SK-N-SH treated with all-trans-retinoic acid at 6 μM for 48 hours (cell line): ENCODE data around the gene CCDC197.

ENCODE experiments used
- ATAC-seq: fragments of 200-7000 bp; cut with Tn5 transposase; 3 replicates; pipeline ENCODE4 v1.9.1; 2020; ENCODE audit warnings: mild to moderate bottlenecking, moderate library complexity
- ARNTL ChIP-seq: fragments of 450-650 bp; formaldehyde crosslinking; IDR thresholded peaks from 2 replicates; pipeline ENCODE4 v1.5.0; 2020; ENCODE audit warnings: low read depth, mild to moderate bottlenecking, moderate library complexity, borderline replicate concordance
- BACH2 ChIP-seq: fragments of 250-450 bp; sonication (Bioruptor Pico); IDR thresholded peaks from 2 replicates; pipeline ENCODE4 v1.9.0; 2021; ENCODE audit warnings: mild to moderate bottlenecking, borderline replicate concordance
- CSDC2 ChIP-seq: fragments of 250-450 bp; sonication (Bioruptor Pico); IDR thresholded peaks from 2 replicates; pipeline ENCODE4 v1.5.0; 2020; ENCODE audit warnings: mild to moderate bottlenecking, moderate library complexity
- CSRNP3 ChIP-seq: fragments of 250-450 bp; sonication (Bioruptor Pico); IDR thresholded peaks from 2 replicates; pipeline ENCODE4 v1.5.1; 2021; ENCODE audit warnings: mild to moderate bottlenecking, moderate library complexity
- ESRRG ChIP-seq: fragments of 250-450 bp; sonication (Bioruptor Pico); IDR thresholded peaks from 2 replicates; pipeline ENCODE4 v1.6.1; 2021; ENCODE audit warnings: mild to moderate bottlenecking
- GLIS3 ChIP-seq: fragments of 250-450 bp; sonication (Bioruptor Pico); IDR thresholded peaks from 2 replicates; pipeline ENCODE4 v1.5.0; 2020; ENCODE audit warnings: mild to moderate bottlenecking, moderate library complexity
- ISL1 ChIP-seq: fragments of 250-450 bp; sonication (Bioruptor Pico); IDR thresholded peaks from 2 replicates; pipeline ENCODE4 v2.1.2; 2022; ENCODE audit warnings: mild to moderate bottlenecking, moderate library complexity
- OSR1 ChIP-seq: fragments of 250-450 bp; sonication (Bioruptor Pico); IDR thresholded peaks from 2 replicates; pipeline ENCODE4 v1.8.0; 2022; ENCODE audit warnings: moderate library complexity, mild to moderate bottlenecking, inconsistent platforms
- PPARA ChIP-seq: fragments of 250-450 bp; sonication (Bioruptor Pico); IDR thresholded peaks from 2 replicates; pipeline ENCODE4 v1.5.0; 2020; ENCODE audit warnings: mild to moderate bottlenecking, borderline replicate concordance
- RARB ChIP-seq: fragments of 250-450 bp; sonication (Bioruptor Pico); IDR thresholded peaks from 2 replicates; pipeline ENCODE4 v1.8.0; 2021; ENCODE audit warnings: mild to moderate bottlenecking, moderate library complexity
- SNAI2 ChIP-seq: fragments of 250-450 bp; sonication (Bioruptor Pico); IDR thresholded peaks from 2 replicates; pipeline ENCODE4 v1.5.0; 2020; ENCODE audit warnings: mild to moderate bottlenecking, moderate library complexity
- TCF4 ChIP-seq: fragments of 250-450 bp; sonication (Bioruptor Pico); IDR thresholded peaks from 2 replicates; pipeline ENCODE4 v1.8.0; 2021; ENCODE audit warnings: mild to moderate bottlenecking, moderate library complexity, borderline replicate concordance
- TOX ChIP-seq: fragments of 250-450 bp; sonication (Bioruptor Pico); IDR thresholded peaks from 2 replicates; pipeline ENCODE4 v1.8.0; 2021; ENCODE audit warnings: mild to moderate bottlenecking, moderate library complexity, borderline replicate concordance
- TSHZ2 ChIP-seq: fragments of 250-450 bp; sonication (Bioruptor Pico); IDR thresholded peaks from 2 replicates; pipeline ENCODE4 v1.5.0; 2020; ENCODE audit warnings: mild to moderate bottlenecking, moderate library complexity
- ZC3H10 ChIP-seq: fragments of 250-450 bp; sonication (Bioruptor Pico); IDR thresholded peaks from 2 replicates; pipeline ENCODE4 v1.5.1; 2021; ENCODE audit warnings: mild to moderate bottlenecking, moderate library complexity
- ZFP3 ChIP-seq: fragments of 250-450 bp; sonication (Bioruptor Pico); IDR thresholded peaks from 2 replicates; pipeline ENCODE4 v1.5.0; 2020; ENCODE audit warnings: mild to moderate bottlenecking, moderate library complexity
- ZFP30 ChIP-seq: fragments of 450-650 bp; formaldehyde crosslinking; IDR thresholded peaks from 2 replicates; pipeline ENCODE4 v1.5.0; 2022; ENCODE audit warnings: mild to moderate bottlenecking, moderate library complexity
- ZNF565 ChIP-seq: fragments of 450-650 bp; formaldehyde crosslinking; conservative IDR thresholded peaks from 2 replicates; pipeline ENCODE4 v1.5.0; 2020; ENCODE audit warnings: low read depth, mild to moderate bottlenecking, moderate library complexity
- ZNF70 ChIP-seq: fragments of 450-650 bp; formaldehyde crosslinking; IDR thresholded peaks from 2 replicates; pipeline ENCODE4 v1.5.0; 2020; ENCODE audit warnings: mild to moderate bottlenecking, moderate library complexity
- ZNF8 ChIP-seq: fragments of 450-650 bp; formaldehyde crosslinking; IDR thresholded peaks from 2 replicates; pipeline ENCODE4 v1.5.0; 2020; ENCODE audit warnings: mild to moderate bottlenecking, moderate library complexity
- TF ChIP-seq, protein P1 (sequence below): fragments of 250-450 bp; sonication (Bioruptor Pico); IDR thresholded peaks from 2 replicates; pipeline ENCODE4 v1.5.1; 2020; ENCODE audit warnings: low read depth, mild to moderate bottlenecking, moderate library complexity
- TF ChIP-seq, protein P2 (sequence below): fragments of 250-450 bp; sonication (Bioruptor Pico); IDR thresholded peaks from 2 replicates; pipeline ENCODE4 v1.8.0; 2021; ENCODE audit warnings: low read depth, mild to moderate bottlenecking, moderate library complexity, borderline replicate concordance
- TF ChIP-seq, protein P3 (sequence below): fragments of 250-450 bp; sonication (Bioruptor Pico); IDR thresholded peaks from 2 replicates; pipeline ENCODE4 v1.8.0; 2020; ENCODE audit warnings: mild to moderate bottlenecking, moderate library complexity, borderline replicate concordance

CCDC197 gene

GRCh38 chr14:93950948-93951634, 46.0 kb upstream of the CCDC197 start:
- TF ChIP-seq PPARA (CRISPR knock-in tag) (no peak), OSR1 (CRISPR knock-in tag) (no peak), ZC3H10 (CRISPR knock-in tag) (no peak), SNAI2 (no peak), TSHZ2 (CRISPR knock-in tag) (no peak), ISL1 (no peak), TOX (no peak), GLIS3 (CRISPR knock-in tag) (no peak), ZNF70 (no peak), CSRNP3 (no peak), ZFP30 (CRISPR knock-in tag) (no peak), CSDC2 (CRISPR knock-in tag) (no peak), RARB (CRISPR knock-in tag) (no peak), BACH2 (CRISPR knock-in tag) (no peak), ZFP3 (CRISPR knock-in tag) (no peak), ESRRG (CRISPR knock-in tag) (no peak), ZNF565 (no peak)
- TF ChIP-seq, protein P1, sequence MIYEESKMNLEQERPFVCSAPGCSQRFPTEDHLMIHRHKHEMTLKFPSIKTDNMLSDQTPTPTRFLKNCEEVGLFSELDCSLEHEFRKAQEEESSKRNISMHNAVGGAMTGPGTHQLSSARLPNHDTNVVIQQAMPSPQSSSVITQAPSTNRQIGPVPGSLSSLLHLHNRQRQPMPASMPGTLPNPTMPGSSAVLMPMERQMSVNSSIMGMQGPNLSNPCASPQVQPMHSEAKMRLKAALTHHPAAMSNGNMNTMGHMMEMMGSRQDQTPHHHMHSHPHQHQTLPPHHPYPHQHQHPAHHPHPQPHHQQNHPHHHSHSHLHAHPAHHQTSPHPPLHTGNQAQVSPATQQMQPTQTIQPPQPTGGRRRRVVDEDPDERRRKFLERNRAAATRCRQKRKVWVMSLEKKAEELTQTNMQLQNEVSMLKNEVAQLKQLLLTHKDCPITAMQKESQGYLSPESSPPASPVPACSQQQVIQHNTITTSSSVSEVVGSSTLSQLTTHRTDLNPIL (CRISPR knock-in tag), result no peak
- TF ChIP-seq, protein P2, sequence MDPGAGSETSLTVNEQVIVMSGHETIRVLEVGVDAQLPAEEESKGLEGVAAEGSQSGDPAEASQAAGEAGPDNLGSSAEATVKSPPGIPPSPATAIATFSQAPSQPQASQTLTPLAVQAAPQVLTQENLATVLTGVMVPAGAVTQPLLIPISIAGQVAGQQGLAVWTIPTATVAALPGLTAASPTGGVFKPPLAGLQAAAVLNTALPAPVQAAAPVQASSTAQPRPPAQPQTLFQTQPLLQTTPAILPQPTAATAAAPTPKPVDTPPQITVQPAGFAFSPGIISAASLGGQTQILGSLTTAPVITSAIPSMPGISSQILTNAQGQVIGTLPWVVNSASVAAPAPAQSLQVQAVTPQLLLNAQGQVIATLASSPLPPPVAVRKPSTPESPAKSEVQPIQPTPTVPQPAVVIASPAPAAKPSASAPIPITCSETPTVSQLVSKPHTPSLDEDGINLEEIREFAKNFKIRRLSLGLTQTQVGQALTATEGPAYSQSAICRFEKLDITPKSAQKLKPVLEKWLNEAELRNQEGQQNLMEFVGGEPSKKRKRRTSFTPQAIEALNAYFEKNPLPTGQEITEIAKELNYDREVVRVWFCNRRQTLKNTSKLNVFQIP (CRISPR knock-in tag), result no peak
- TF ChIP-seq, protein P3, sequence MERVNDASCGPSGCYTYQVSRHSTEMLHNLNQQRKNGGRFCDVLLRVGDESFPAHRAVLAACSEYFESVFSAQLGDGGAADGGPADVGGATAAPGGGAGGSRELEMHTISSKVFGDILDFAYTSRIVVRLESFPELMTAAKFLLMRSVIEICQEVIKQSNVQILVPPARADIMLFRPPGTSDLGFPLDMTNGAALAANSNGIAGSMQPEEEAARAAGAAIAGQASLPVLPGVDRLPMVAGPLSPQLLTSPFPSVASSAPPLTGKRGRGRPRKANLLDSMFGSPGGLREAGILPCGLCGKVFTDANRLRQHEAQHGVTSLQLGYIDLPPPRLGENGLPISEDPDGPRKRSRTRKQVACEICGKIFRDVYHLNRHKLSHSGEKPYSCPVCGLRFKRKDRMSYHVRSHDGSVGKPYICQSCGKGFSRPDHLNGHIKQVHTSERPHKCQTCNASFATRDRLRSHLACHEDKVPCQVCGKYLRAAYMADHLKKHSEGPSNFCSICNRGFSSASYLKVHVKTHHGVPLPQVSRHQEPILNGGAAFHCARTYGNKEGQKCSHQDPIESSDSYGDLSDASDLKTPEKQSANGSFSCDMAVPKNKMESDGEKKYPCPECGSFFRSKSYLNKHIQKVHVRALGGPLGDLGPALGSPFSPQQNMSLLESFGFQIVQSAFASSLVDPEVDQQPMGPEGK (CRISPR knock-in tag), result no peak
- TF ChIP-seq, all 23 proteins: peak for 0
- no peak for ATAC-seq

DNA sequence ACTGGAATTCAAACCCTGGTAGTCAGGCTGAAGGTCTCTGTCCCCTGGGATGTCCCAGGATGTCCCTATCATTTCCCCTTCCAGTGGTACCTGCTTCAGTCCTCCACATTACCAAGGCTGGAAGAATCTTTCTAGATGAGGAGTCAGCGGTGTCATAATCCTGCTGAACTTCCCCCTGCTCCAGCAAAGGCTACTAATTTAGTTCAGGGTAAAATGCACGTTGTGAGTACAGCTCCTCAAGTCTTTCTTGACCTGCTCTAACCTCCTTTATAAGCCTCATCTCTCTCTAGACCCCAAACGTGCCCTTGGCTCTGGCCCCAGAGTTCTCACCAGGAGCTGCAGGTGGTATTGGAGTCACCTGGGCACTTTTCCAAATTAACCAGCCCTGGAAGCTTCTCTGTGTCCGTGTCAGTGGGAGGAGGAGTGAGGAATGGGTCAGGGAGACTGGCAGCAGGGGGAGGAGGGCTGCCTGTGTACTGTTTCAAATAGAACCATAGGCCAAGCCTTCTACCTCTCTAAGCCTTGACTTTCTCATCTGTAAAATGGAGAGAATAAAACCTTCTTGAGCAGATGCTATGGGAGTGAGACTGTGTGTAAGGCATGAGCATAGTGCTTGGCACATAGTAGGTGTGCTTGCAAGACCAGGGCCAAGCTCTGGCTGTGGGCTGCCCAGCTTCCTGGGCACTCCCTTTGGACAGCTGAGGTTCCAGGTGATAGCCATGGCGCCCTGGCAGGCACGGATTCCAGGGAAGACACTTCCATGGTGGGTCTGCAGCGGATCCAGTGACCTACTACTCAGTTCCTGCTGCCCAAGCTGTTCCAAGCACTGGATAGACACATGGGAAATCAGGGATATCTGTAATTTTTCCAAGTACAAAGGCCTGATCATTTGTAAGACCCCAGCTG, 45.2 kb upstream of the CCDC197 start:
- ATAC-seq, result peak; percentile 18; the same call in 1 of the 3 replicates
- TF ChIP-seq TCF4 (CRISPR knock-in tag) (no peak), CSDC2 (CRISPR knock-in tag) (no peak), ZFP30 (CRISPR knock-in tag) (no peak), ZNF70 (no peak), ZC3H10 (CRISPR knock-in tag) (no peak), ZNF565 (no peak), BACH2 (CRISPR knock-in tag) (no peak), ZNF8 (CRISPR knock-in tag) (no peak), SNAI2 (no peak), ESRRG (CRISPR knock-in tag) (no peak), TOX (no peak), ARNTL (no peak), OSR1 (CRISPR knock-in tag) (no peak), PPARA (CRISPR knock-in tag) (no peak)
- TF ChIP-seq, protein P1 (CRISPR knock-in tag), result no peak
- TF ChIP-seq, protein P3 (CRISPR knock-in tag), result no peak
